Fibroblast of the aortic adventitia (primary cell): ENCODE results near the gene PRDM2. TPM values are rescaled to one million over a fixed set of nuclear protein-coding genes. Genes with fewer than 3 reads are reported as not detected.

ENCODE experiments used
- DNase-seq: peaks from one replicate; pipeline ENCODE4 v3.0.0-alpha.2; 2010; ENCODE audit warnings: low read depth
- H3K4me3 ChIP-seq: 2 replicates; pipeline ENCODE4 v1.5.1; 2011; ENCODE audit warnings: low read depth, mild to moderate bottlenecking, control low read depth, low read length, moderate library complexity
- CTCF ChIP-seq: IDR thresholded peaks from 2 replicates; pipeline ENCODE4 v1.5.1; 2011; ENCODE audit warnings: mild to moderate bottlenecking, low read length, control low read depth, inconsistent platforms; ENCODE audit not compliant: insufficient read depth
- total RNA-seq: library from RNA; depleted of rRNA; stranded (reverse); fragments of >200 nt; gene quantifications from 2 replicates; pipeline ENCODE4 v1.2.3, GENCODE V29; 2012; ENCODE audit warnings: low replicate concordance

The PRDM2 gene
- total RNA-seq, 1 donor: 16.0 TPM

- no peak overlapping the region for H3K4me3 ChIP-seq
- no peak for DNase-seq
- no peak for TF ChIP-seq CTCF
These were observed 56.7 kb downstream of the PRDM2 start for GRCh38 chr1:13756557-13757315.

- DNase-seq: no peak
- TF ChIP-seq CTCF: no peak
- H3K4me3 ChIP-seq: no peak overlapping the region
These were observed 57.7 kb downstream of the PRDM2 start for GRCh38 chr1:13757693-13758092.

GRCh38 chr1:13759072-13759471 lies 59.1 kb downstream of the PRDM2 start:
- DNase-seq: no peak
- TF ChIP-seq CTCF: no peak

GRCh38 chr1:13760340-13760739 lies 60.4 kb downstream of the PRDM2 start:
- no peak for DNase-seq
- H3K4me3 ChIP-seq: no peak overlapping the region
- no peak for TF ChIP-seq CTCF

More at GRCh38 chr1:13759072-13759471, 59.1 kb downstream of the PRDM2 start:
- no peak overlapping the region for H3K4me3 ChIP-seq

GRCh38 chr1:13760921-13761320 lies 60.9 kb downstream of the PRDM2 start:
- H3K4me3 ChIP-seq: no peak overlapping the region
- TF ChIP-seq CTCF: no peak
- DNase-seq: no peak

GRCh38 chr1:13761883-13762282 lies 61.9 kb downstream of the PRDM2 start:
- H3K4me3 ChIP-seq: no peak overlapping the region
- TF ChIP-seq CTCF: no peak
- no peak for DNase-seq

GRCh38 chr1:13762642-13763041 lies 62.7 kb downstream of the PRDM2 start:
- no peak overlapping the region for H3K4me3 ChIP-seq
- no peak for TF ChIP-seq CTCF
- DNase-seq: no peak
